Measurements from ENCODE around the gene MAPK8IP2. TPM values are rescaled to one million over a fixed set of nuclear protein-coding genes. Genes with fewer than 3 reads are reported as not detected.

MAPK8IP2 gene
- total and polyA plus RNA-seq, 2 of the 4 experiments (the other 2 are of a cell fraction): under 0.01 to 0.14 TPM

DNA sequence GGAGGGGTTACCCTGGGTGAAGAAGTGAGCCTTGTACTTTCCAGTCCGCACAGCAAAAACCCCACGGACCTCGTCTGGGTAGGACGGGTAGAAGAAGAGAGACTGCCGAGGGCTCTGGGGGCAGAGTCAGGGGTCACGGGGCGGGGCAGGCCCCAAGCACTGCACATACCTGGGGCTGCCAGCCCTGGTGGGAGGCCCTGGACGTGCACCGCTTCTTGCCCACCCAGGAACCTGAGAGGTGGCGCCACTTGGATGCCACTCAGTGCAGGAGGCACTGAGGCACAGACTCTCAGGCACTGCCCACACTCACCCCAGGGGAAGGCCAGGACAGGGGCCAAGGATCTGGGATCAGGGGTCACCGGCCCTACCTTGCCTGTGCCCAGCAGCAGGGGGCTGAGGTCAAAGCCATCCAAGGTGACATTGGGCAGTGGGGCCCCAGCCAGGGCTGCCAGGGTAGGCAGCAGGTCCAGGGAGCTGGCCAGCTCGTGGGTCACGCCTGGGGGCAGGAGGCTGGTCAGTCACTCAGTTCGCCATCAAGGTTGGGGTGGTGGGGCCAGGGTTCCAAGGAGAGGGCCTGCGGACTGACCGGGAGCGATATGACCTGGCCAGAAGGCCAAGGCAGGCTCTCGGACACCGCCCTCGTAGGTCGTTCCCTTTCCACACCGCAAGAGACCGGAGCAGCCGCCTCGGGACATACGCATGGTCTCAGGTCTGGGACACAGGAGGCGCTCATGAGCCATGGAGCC lies 25.1 kb downstream of the MAPK8IP2 start:
- Histone ChIP-seq H4K20me1 (ENCODE audit: insufficient read depth, low read length) (peaks cover 6% of the 10 kb centered on the region), H2BK5ac (ENCODE audit: low read depth, low read length, poor library complexity, severe bottlenecking) (no peak overlapping the region), H3K4me3 (ENCODE audit: insufficient read depth, low read depth, low read length) (no peak overlapping the region), H2AFZ (replicated peaks; ENCODE audit: low read length, poor library complexity) (no peak overlapping the region), H2AK5ac (ENCODE audit: low read depth, low read length) (no peak overlapping the region), H3K27ac (ENCODE audit: insufficient read depth, low read length) (no peak overlapping the region), H2BK20ac (ENCODE audit: low read depth, low read length) (no peak overlapping the region), H2BK15ac (ENCODE audit: low read depth, low read length) (no peak overlapping the region), H3K14ac (replicated peaks; ENCODE audit: low read depth, low read length) (no peak overlapping the region), H3K9me3 (ENCODE audit: control insufficient read depth, insufficient read depth, low read length) (no peaks in the 10 kb centered on the region), H3K4ac (ENCODE audit: low read depth, low read length) (no peak overlapping the region), H3K23ac (ENCODE audit: low read depth, low read length) (no peak overlapping the region), H3K9ac (ENCODE audit: low read depth, low read length) (no peak overlapping the region), H3K18ac (ENCODE audit: low read depth, low read length) (no peak overlapping the region), H3K9me1 (ENCODE audit: insufficient read depth, low read length) (peaks cover 9% of the 10 kb centered on the region), H2BK120ac (ENCODE audit: low read depth, low read length) (no peak overlapping the region), H3K79me1 (ENCODE audit: low read depth in 1 of 2, low read length in 2 of 2) (peaks cover 6 to 24% of the 10 kb centered on the region in 2 experiments; a peak in 2 of 4 replicates), H3K36me3 (ENCODE audit: control insufficient read depth, insufficient read depth, low read length) (peaks cover 2% of the 10 kb centered on the region; the same call in 1 of the 2 replicates), H2AK9ac (replicated peaks; ENCODE audit: low read depth, low read length, poor library complexity) (no peak overlapping the region), H4K91ac (ENCODE audit: insufficient read depth, low read depth, low read length) (no peak overlapping the region), H3K27me3 (ENCODE audit: control insufficient read depth, insufficient read depth, low read length) (no peaks in the 10 kb centered on the region), H3K4me1 (ENCODE audit: control insufficient read depth, insufficient read depth, low read length) (peaks cover 14% of the 10 kb centered on the region; the same call in 1 of the 2 replicates), H4K8ac (ENCODE audit: low read depth in 2 of 2, low read length in 2 of 2) (no peak overlapping the region), H4K5ac (ENCODE audit: low read depth, low read length) (no peak overlapping the region), H3K56ac (ENCODE audit: extremely low read depth, insufficient read depth, low read length) (no peak overlapping the region), H3K4me2 (ENCODE audit: low read depth, low read length) (no peak overlapping the region)
- ChIA-PET CTCF (no interaction called here), POLR2A (ENCODE audit: unreplicated experiment) (no interaction called here)
- WGBS, 2 experiments (ENCODE audit: extremely low coverage in 2 of 2, insufficient read length in 1 of 2): 90% methylated on average over 12 of the region's 27 CpGs; no CpG with 5 or more reads in 1 of the 2 experiments
- ATAC-seq (ENCODE audit: low read depth): no peak
- intact Hi-C loops (cut with micrococcal nuclease) (no loop called here), in situ Hi-C loops (cut with MboI; ENCODE audit: low sequenced_read_pairs) (no loop called here), dilution Hi-C loops (cut with HindIII; ENCODE audit: low sequenced_read_pairs, unreplicated experiment) (no loop called here)
- BruUV-seq (replicated peaks): no TSS peak
- no peak for DNase-seq
- TF ChIP-seq, protein P1, sequence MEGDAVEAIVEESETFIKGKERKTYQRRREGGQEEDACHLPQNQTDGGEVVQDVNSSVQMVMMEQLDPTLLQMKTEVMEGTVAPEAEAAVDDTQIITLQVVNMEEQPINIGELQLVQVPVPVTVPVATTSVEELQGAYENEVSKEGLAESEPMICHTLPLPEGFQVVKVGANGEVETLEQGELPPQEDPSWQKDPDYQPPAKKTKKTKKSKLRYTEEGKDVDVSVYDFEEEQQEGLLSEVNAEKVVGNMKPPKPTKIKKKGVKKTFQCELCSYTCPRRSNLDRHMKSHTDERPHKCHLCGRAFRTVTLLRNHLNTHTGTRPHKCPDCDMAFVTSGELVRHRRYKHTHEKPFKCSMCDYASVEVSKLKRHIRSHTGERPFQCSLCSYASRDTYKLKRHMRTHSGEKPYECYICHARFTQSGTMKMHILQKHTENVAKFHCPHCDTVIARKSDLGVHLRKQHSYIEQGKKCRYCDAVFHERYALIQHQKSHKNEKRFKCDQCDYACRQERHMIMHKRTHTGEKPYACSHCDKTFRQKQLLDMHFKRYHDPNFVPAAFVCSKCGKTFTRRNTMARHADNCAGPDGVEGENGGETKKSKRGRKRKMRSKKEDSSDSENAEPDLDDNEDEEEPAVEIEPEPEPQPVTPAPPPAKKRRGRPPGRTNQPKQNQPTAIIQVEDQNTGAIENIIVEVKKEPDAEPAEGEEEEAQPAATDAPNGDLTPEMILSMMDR (conservative IDR thresholded peaks at IDR 0.05; ENCODE audit: low read depth, low read length): 0 out of 2 replicates have a peak, but pooled peaks have one; percentile 17
- TF ChIP-seq, protein P2, sequence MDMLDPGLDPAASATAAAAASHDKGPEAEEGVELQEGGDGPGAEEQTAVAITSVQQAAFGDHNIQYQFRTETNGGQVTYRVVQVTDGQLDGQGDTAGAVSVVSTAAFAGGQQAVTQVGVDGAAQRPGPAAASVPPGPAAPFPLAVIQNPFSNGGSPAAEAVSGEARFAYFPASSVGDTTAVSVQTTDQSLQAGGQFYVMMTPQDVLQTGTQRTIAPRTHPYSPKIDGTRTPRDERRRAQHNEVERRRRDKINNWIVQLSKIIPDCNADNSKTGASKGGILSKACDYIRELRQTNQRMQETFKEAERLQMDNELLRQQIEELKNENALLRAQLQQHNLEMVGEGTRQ (IDR thresholded peaks at IDR 0.05; ENCODE audit: low read depth, low read length): no peak
- TF ChIP-seq CEBPB (IDR thresholded peaks at IDR 0.05; ENCODE audit: low read depth, low read length) (no peak), MAFK (IDR thresholded peaks at IDR 0.05; ENCODE audit: low read depth, low read length) (no peak), MXI1 (IDR thresholded peaks at IDR 0.05; ENCODE audit: borderline replicate concordance, low read depth, low read length) (no peak)
